HCT116 (cell line): ENCODE measurements around the gene SAMD4A. TPM values are rescaled to one million over a fixed set of nuclear protein-coding genes. Genes with fewer than 3 reads are reported as not detected.

Source experiments
- ATAC-seq: fragments of 200-7000 bp; cut with Tn5 transposase; 2 replicates; pipeline ENCODE4 v1.9.1; 2020; ENCODE audit warnings: mild to moderate bottlenecking, moderate library complexity
- BruUV-seq: library from RNA; stranded (reverse); fragments of 400-500 nt; replicated peaks from 2 replicates; lab custom pipeline; 2021; lab: Mats Ljungman, UMichigan
- CTCF ChIA-PET: fragments of 300-600 bp; sonication (Branson Sonifier 250); formaldehyde crosslinking; loops from one replicate; lab custom pipeline; 2021; ENCODE audit warnings: antibody characterized with exemption; lab: Charles Lee
- POLR2A ChIA-PET: fragments of 300-600, 350-600 bp; sonication (Branson Sonifier 250); formaldehyde crosslinking; loops from one replicate; lab custom pipeline; 2021; ENCODE audit warnings: antibody characterized with exemption; lab: Charles Lee
- RAD21 ChIA-PET, 2 experiments: fragments of 300-600 bp; sonication (Branson Sonifier 250); formaldehyde crosslinking; loops; one replicate each; lab custom pipeline; 2023; ENCODE audit warnings: low total read pairs in 2 of 2; ENCODE audit not compliant: uncharacterized antibody in 2 of 2, unreplicated experiment in 2 of 2, low non-redundant PET in 1 of 2; lab: Charles Lee
- DNase-seq: peaks from one replicate; pipeline ENCODE4 v3.0.0-alpha.2; 2010; ENCODE audit warnings: low read depth, low spot score
- H2AFZ ChIP-seq: fragments of 200-600 bp; shearing (Covaris generic), sonication (generic); 2 replicates; pipeline ENCODE4 v1.6.1; 2017; ENCODE audit warnings: low read depth, mixed run types, mixed read lengths, antibody characterized with exemption, low read length; ENCODE audit not compliant: poor library complexity, severe bottlenecking
- H3K27ac ChIP-seq: 2 replicates; pipeline ENCODE4 v1.5.1; 2012; ENCODE audit warnings: low read depth, low read length
- H3K27me3 ChIP-seq: fragments of 200-600 bp; sonication (generic); 2 replicates; pipeline ENCODE4 v1.6.1; 2016; ENCODE audit warnings: mixed run types, low read length, mixed read lengths; ENCODE audit not compliant: insufficient read depth
- H3K36me3 ChIP-seq, 2 experiments: fragments of 200-500 bp in 1 of 2; fragments of 200-600 bp in 1 of 2; sonication (Bioruptor generic) in 1 of 2; sonication (generic) in 1 of 2; 2 replicates each; pipeline versions ENCODE4 v1.5.1 to v1.6.1; 2014 to 2016; ENCODE audit warnings: low read length in 2 of 2, inconsistent platforms in 1 of 2, mixed read lengths in 1 of 2, mixed run types in 1 of 2; ENCODE audit not compliant: insufficient read depth in 2 of 2, control insufficient read depth in 1 of 2
- H3K4me1 ChIP-seq, 2 experiments: fragments of 200-600 bp in 1 of 2; sonication (generic) in 1 of 2; 2 replicates each; pipeline versions ENCODE4 v1.5.1 to v1.6.1; 2012 to 2017; ENCODE audit warnings: low read length in 2 of 2, inconsistent platforms in 1 of 2, mild to moderate bottlenecking in 1 of 2, mixed read lengths in 1 of 2, mixed run types in 1 of 2, moderate library complexity in 1 of 2; ENCODE audit not compliant: insufficient read depth in 2 of 2, control insufficient read depth in 1 of 2
- H3K4me2 ChIP-seq: fragments of 200-600 bp; sonication (generic); 2 replicates; pipeline ENCODE4 v1.6.1; 2017; ENCODE audit warnings: mixed run types, low read length, mixed read lengths
- H3K4me3 ChIP-seq, 2 experiments: fragments of 200-600 bp in 1 of 2; sonication (generic) in 1 of 2; replicated peaks in 1 of 2; 2 replicates each; pipeline ENCODE4 v1.5.1; 2011 to 2016; ENCODE audit warnings: low read length in 2 of 2, control low read depth in 1 of 2, low read depth in 1 of 2, mild to moderate bottlenecking in 1 of 2, mixed read lengths in 1 of 2, mixed run types in 1 of 2
- H3K79me2 ChIP-seq: fragments of 200-600 bp; sonication (generic); 2 replicates; pipeline ENCODE4 v1.6.1; 2017; ENCODE audit warnings: mild to moderate bottlenecking, mixed run types, low read length, moderate library complexity, mixed read lengths; ENCODE audit not compliant: insufficient read depth
- H3K9ac ChIP-seq: fragments of 200-600 bp; sonication (generic); 2 replicates; pipeline ENCODE4 v1.6.1; 2016; ENCODE audit warnings: low read length, mixed read lengths
- H3K9me2 ChIP-seq: fragments of 200-600 bp; sonication (generic), shearing (Covaris generic); 2 replicates; pipeline ENCODE4 v1.6.1; 2017; ENCODE audit warnings: mixed run types, mild to moderate bottlenecking, moderate library complexity; ENCODE audit not compliant: insufficient read depth
- H3K9me3 ChIP-seq, 2 experiments: fragments of 200-500 bp in 1 of 2; fragments of 200-600 bp in 1 of 2; sonication (Bioruptor generic) in 1 of 2; sonication (generic) in 1 of 2; 2 replicates each; pipeline ENCODE4 v1.6.1; 2014 to 2017; ENCODE audit warnings: low read length in 2 of 2, mixed read lengths in 2 of 2, inconsistent platforms in 1 of 2, low read depth in 1 of 2, mild to moderate bottlenecking in 1 of 2, mixed run types in 1 of 2, moderate library complexity in 1 of 2; ENCODE audit not compliant: control insufficient read depth in 1 of 2, insufficient read depth in 1 of 2
- H4K20me1 ChIP-seq: fragments of 200-600 bp; sonication (generic), shearing (Covaris generic); 2 replicates; pipeline ENCODE4 v1.6.1; 2017; ENCODE audit warnings: mixed run types, mild to moderate bottlenecking, moderate library complexity; ENCODE audit not compliant: insufficient read depth
- CBX3 ChIP-seq: IDR thresholded peaks from 2 replicates; pipeline ENCODE4 v1.6.1; 2012; ENCODE audit warnings: low read depth
- FOSL1 ChIP-seq: IDR thresholded peaks from 2 replicates; pipeline ENCODE4 v1.6.1; 2012; ENCODE audit warnings: low read depth
- POLR2A ChIP-seq: IDR thresholded peaks from 2 replicates; pipeline ENCODE4 v1.7.0; 2011; ENCODE audit warnings: borderline replicate concordance; ENCODE audit not compliant: insufficient read depth, insufficient read length; ENCODE audit errors: extremely low read depth
- RAD21 ChIP-seq: IDR thresholded peaks from 2 replicates; pipeline ENCODE4 v1.6.1; 2012; ENCODE audit warnings: low read depth, mild to moderate bottlenecking
- SRF ChIP-seq: IDR thresholded peaks from 2 replicates; pipeline ENCODE4 v1.6.1; 2012; ENCODE audit warnings: low read depth
- TCF7L2 ChIP-seq: IDR thresholded peaks from 2 replicates; pipeline ENCODE4 v1.7.0; 2011; ENCODE audit warnings: borderline replicate concordance, inconsistent platforms; ENCODE audit not compliant: insufficient read depth, insufficient read length; ENCODE audit errors: extremely low read depth
- ZBTB33 ChIP-seq: IDR thresholded peaks from 2 replicates; pipeline ENCODE4 v1.6.1; 2011; ENCODE audit warnings: mild to moderate bottlenecking, low read length, moderate library complexity; ENCODE audit not compliant: insufficient replicate concordance; ENCODE audit errors: extremely low read depth
- ZNF274 ChIP-seq: fragments of 200-500 bp; sonication (Bioruptor generic); IDR thresholded peaks from 2 replicates; pipeline ENCODE4 v1.6.1; 2014; ENCODE audit warnings: mild to moderate bottlenecking, low read depth, low read length, inconsistent platforms
- intact Hi-C: fragments of 100-400 bp; cut with micrococcal nuclease; formaldehyde crosslinking; loops from 2 replicates; pipeline ENCODE4 v1.10.0; 2022
- total RNA-seq: library from RNA; stranded (reverse); gene quantifications from one replicate; pipeline ENCODE4 v1.2.1, GENCODE V29; 2021; ENCODE audit not compliant: unreplicated experiment
- TF ChIP-seq, protein P1 (sequence below): IDR thresholded peaks from 2 replicates; pipeline ENCODE4 v1.6.1; 2012
- TF ChIP-seq, protein P2 (sequence below): IDR thresholded peaks from 2 replicates; pipeline ENCODE4 v1.6.1; 2012
- TF ChIP-seq, protein P3 (sequence below): IDR thresholded peaks from 2 replicates; pipeline ENCODE4 v1.6.1; 2012; ENCODE audit warnings: low read depth

SAMD4A gene
- total RNA-seq, 1 experiment from 2014 or later, result 9.0 TPM

DNA sequence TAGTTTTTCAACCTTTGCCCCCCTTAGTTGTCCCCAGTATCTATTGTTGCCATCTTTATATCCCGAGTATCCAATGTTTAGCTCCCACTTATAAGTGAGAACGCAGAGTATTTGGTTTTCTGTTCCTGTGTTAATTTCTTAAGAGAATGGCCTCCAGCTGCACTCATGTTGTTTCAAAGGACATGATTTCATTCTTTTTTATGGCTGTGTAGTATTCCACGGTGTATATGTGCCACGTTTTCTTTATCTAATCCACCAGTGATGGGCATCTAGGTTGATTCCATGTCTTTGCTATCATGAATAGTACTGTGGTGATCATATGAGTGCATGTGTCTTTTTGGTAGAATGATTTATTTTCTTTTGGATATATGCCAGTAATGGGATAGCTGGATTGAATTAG lies 263.7 kb downstream of the SAMD4A start:
- TF ChIP-seq FOSL1, result no peak
- TF ChIP-seq, protein P1, sequence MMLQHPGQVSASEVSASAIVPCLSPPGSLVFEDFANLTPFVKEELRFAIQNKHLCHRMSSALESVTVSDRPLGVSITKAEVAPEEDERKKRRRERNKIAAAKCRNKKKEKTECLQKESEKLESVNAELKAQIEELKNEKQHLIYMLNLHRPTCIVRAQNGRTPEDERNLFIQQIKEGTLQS, result no peak
- no peak for TF ChIP-seq SRF
- TF ChIP-seq, protein P2, sequence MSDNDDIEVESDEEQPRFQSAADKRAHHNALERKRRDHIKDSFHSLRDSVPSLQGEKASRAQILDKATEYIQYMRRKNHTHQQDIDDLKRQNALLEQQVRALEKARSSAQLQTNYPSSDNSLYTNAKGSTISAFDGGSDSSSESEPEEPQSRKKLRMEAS, result no peak
- no peak for TF ChIP-seq ZNF274
- TF ChIP-seq, protein P3, sequence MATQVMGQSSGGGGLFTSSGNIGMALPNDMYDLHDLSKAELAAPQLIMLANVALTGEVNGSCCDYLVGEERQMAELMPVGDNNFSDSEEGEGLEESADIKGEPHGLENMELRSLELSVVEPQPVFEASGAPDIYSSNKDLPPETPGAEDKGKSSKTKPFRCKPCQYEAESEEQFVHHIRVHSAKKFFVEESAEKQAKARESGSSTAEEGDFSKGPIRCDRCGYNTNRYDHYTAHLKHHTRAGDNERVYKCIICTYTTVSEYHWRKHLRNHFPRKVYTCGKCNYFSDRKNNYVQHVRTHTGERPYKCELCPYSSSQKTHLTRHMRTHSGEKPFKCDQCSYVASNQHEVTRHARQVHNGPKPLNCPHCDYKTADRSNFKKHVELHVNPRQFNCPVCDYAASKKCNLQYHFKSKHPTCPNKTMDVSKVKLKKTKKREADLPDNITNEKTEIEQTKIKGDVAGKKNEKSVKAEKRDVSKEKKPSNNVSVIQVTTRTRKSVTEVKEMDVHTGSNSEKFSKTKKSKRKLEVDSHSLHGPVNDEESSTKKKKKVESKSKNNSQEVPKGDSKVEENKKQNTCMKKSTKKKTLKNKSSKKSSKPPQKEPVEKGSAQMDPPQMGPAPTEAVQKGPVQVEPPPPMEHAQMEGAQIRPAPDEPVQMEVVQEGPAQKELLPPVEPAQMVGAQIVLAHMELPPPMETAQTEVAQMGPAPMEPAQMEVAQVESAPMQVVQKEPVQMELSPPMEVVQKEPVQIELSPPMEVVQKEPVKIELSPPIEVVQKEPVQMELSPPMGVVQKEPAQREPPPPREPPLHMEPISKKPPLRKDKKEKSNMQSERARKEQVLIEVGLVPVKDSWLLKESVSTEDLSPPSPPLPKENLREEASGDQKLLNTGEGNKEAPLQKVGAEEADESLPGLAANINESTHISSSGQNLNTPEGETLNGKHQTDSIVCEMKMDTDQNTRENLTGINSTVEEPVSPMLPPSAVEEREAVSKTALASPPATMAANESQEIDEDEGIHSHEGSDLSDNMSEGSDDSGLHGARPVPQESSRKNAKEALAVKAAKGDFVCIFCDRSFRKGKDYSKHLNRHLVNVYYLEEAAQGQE, result no peak
- no peak for TF ChIP-seq POLR2A
- no peak for TF ChIP-seq TCF7L2
- no peak for TF ChIP-seq RAD21
- TF ChIP-seq CBX3, result no peak
- no peak for TF ChIP-seq ZBTB33
- Histone ChIP-seq H3K4me1 (no peaks in the 10 kb centered on the region), H3K79me2 (no peaks in the 10 kb centered on the region), H3K9ac (no peak overlapping the region), H3K4me3 (no peak overlapping the region), H3K36me3 (no peaks in the 10 kb centered on the region), H4K20me1 (no peaks in the 10 kb centered on the region), H3K27me3 (no peaks in the 10 kb centered on the region), H3K4me2 (no peak overlapping the region), H3K9me2 (no peaks in the 10 kb centered on the region), H2AFZ (no peak overlapping the region), H3K9me3 (no peaks in the 10 kb centered on the region), H3K27ac (no peak overlapping the region)
- CTCF ChIA-PET, result no interaction called here
- DNase-seq (no peak), ATAC-seq (no peak)
- intact Hi-C loops, result no loop called here
- no TSS peak for BruUV-seq
- RAD21 ChIA-PET, result no interaction called here
- POLR2A ChIA-PET, result interaction anchor here (0.6 kb wide), 1 partner anchor 77 kb away, joined by 3 read pairs; no protein-coding TSS in a partner anchor
